SK-N-SH treated with all-trans-retinoic acid at 6 μM for 48 hours (cell line): ENCODE measurements around the gene SOX6.

Source experiments
- ATAC-seq: fragments of 200-7000 bp; cut with Tn5 transposase; 3 replicates; pipeline ENCODE4 v1.9.1; 2020; ENCODE audit warnings: mild to moderate bottlenecking, moderate library complexity
- ARNTL ChIP-seq: fragments of 450-650 bp; formaldehyde crosslinking; IDR thresholded peaks from 2 replicates; pipeline ENCODE4 v1.5.0; 2020; ENCODE audit warnings: low read depth, mild to moderate bottlenecking, moderate library complexity, borderline replicate concordance
- BACH2 ChIP-seq: fragments of 250-450 bp; sonication (Bioruptor Pico); IDR thresholded peaks from 2 replicates; pipeline ENCODE4 v1.9.0; 2021; ENCODE audit warnings: mild to moderate bottlenecking, borderline replicate concordance
- CREB5 ChIP-seq: fragments of 250-450 bp; sonication (Bioruptor Pico); IDR thresholded peaks from 2 replicates; pipeline ENCODE4 v1.5.1; 2020; ENCODE audit warnings: low read depth, mild to moderate bottlenecking, moderate library complexity
- CSDC2 ChIP-seq: fragments of 250-450 bp; sonication (Bioruptor Pico); IDR thresholded peaks from 2 replicates; pipeline ENCODE4 v1.5.0; 2020; ENCODE audit warnings: mild to moderate bottlenecking, moderate library complexity
- CSRNP3 ChIP-seq: fragments of 250-450 bp; sonication (Bioruptor Pico); IDR thresholded peaks from 2 replicates; pipeline ENCODE4 v1.5.1; 2021; ENCODE audit warnings: mild to moderate bottlenecking, moderate library complexity
- ESRRG ChIP-seq: fragments of 250-450 bp; sonication (Bioruptor Pico); IDR thresholded peaks from 2 replicates; pipeline ENCODE4 v1.6.1; 2021; ENCODE audit warnings: mild to moderate bottlenecking
- GLIS3 ChIP-seq: fragments of 250-450 bp; sonication (Bioruptor Pico); IDR thresholded peaks from 2 replicates; pipeline ENCODE4 v1.5.0; 2020; ENCODE audit warnings: mild to moderate bottlenecking, moderate library complexity
- ISL1 ChIP-seq: fragments of 250-450 bp; sonication (Bioruptor Pico); IDR thresholded peaks from 2 replicates; pipeline ENCODE4 v2.1.2; 2022; ENCODE audit warnings: mild to moderate bottlenecking, moderate library complexity
- OSR1 ChIP-seq: fragments of 250-450 bp; sonication (Bioruptor Pico); IDR thresholded peaks from 2 replicates; pipeline ENCODE4 v1.8.0; 2022; ENCODE audit warnings: moderate library complexity, mild to moderate bottlenecking, inconsistent platforms
- PATZ1 ChIP-seq: fragments of 250-450 bp; sonication (Bioruptor Pico); IDR thresholded peaks from 2 replicates; pipeline ENCODE4 v1.8.0; 2020; ENCODE audit warnings: mild to moderate bottlenecking, moderate library complexity, borderline replicate concordance
- POU6F1 ChIP-seq: fragments of 250-450 bp; sonication (Bioruptor Pico); IDR thresholded peaks from 2 replicates; pipeline ENCODE4 v1.8.0; 2021; ENCODE audit warnings: low read depth, mild to moderate bottlenecking, moderate library complexity, borderline replicate concordance
- PPARA ChIP-seq: fragments of 250-450 bp; sonication (Bioruptor Pico); IDR thresholded peaks from 2 replicates; pipeline ENCODE4 v1.5.0; 2020; ENCODE audit warnings: mild to moderate bottlenecking, borderline replicate concordance
- RARB ChIP-seq: fragments of 250-450 bp; sonication (Bioruptor Pico); IDR thresholded peaks from 2 replicates; pipeline ENCODE4 v1.8.0; 2021; ENCODE audit warnings: mild to moderate bottlenecking, moderate library complexity
- SNAI2 ChIP-seq: fragments of 250-450 bp; sonication (Bioruptor Pico); IDR thresholded peaks from 2 replicates; pipeline ENCODE4 v1.5.0; 2020; ENCODE audit warnings: mild to moderate bottlenecking, moderate library complexity
- TCF4 ChIP-seq: fragments of 250-450 bp; sonication (Bioruptor Pico); IDR thresholded peaks from 2 replicates; pipeline ENCODE4 v1.8.0; 2021; ENCODE audit warnings: mild to moderate bottlenecking, moderate library complexity, borderline replicate concordance
- TOX ChIP-seq: fragments of 250-450 bp; sonication (Bioruptor Pico); IDR thresholded peaks from 2 replicates; pipeline ENCODE4 v1.8.0; 2021; ENCODE audit warnings: mild to moderate bottlenecking, moderate library complexity, borderline replicate concordance
- TSHZ2 ChIP-seq: fragments of 250-450 bp; sonication (Bioruptor Pico); IDR thresholded peaks from 2 replicates; pipeline ENCODE4 v1.5.0; 2020; ENCODE audit warnings: mild to moderate bottlenecking, moderate library complexity
- ZFP3 ChIP-seq: fragments of 250-450 bp; sonication (Bioruptor Pico); IDR thresholded peaks from 2 replicates; pipeline ENCODE4 v1.5.0; 2020; ENCODE audit warnings: mild to moderate bottlenecking, moderate library complexity
- ZFP30 ChIP-seq: fragments of 450-650 bp; formaldehyde crosslinking; IDR thresholded peaks from 2 replicates; pipeline ENCODE4 v1.5.0; 2022; ENCODE audit warnings: mild to moderate bottlenecking, moderate library complexity
- ZNF565 ChIP-seq: fragments of 450-650 bp; formaldehyde crosslinking; conservative IDR thresholded peaks from 2 replicates; pipeline ENCODE4 v1.5.0; 2020; ENCODE audit warnings: low read depth, mild to moderate bottlenecking, moderate library complexity
- ZNF70 ChIP-seq: fragments of 450-650 bp; formaldehyde crosslinking; IDR thresholded peaks from 2 replicates; pipeline ENCODE4 v1.5.0; 2020; ENCODE audit warnings: mild to moderate bottlenecking, moderate library complexity
- ZNF8 ChIP-seq: fragments of 450-650 bp; formaldehyde crosslinking; IDR thresholded peaks from 2 replicates; pipeline ENCODE4 v1.5.0; 2020; ENCODE audit warnings: mild to moderate bottlenecking, moderate library complexity

Gene SOX6

GRCh38 chr11:15936011-15936410, 420.3 kb downstream of the SOX6 start:
- TF ChIP-seq RARB (CRISPR knock-in tag) = no peak
- no peak for TF ChIP-seq POU6F1
- TF ChIP-seq ESRRG (CRISPR knock-in tag) = no peak
- TF ChIP-seq CSRNP3 (CRISPR knock-in tag) = no peak
- no peak for TF ChIP-seq ZNF8 (CRISPR knock-in tag)
- TF ChIP-seq GLIS3 (CRISPR knock-in tag) = no peak
- TF ChIP-seq CSDC2 (CRISPR knock-in tag) = no peak
- TF ChIP-seq CREB5 (CRISPR knock-in tag) = no peak
- no peak for TF ChIP-seq BACH2
- no peak for TF ChIP-seq SNAI2
- no peak for TF ChIP-seq TOX (CRISPR knock-in tag)
- TF ChIP-seq TCF4 (CRISPR knock-in tag) = no peak
- TF ChIP-seq OSR1 (CRISPR knock-in tag) = no peak
- TF ChIP-seq ZFP30 (CRISPR knock-in tag) = no peak
- TF ChIP-seq ARNTL (CRISPR knock-in tag) = no peak
- TF ChIP-seq TSHZ2 = no peak
- TF ChIP-seq ISL1 (CRISPR knock-in tag) = no peak
- no peak for TF ChIP-seq ZFP3 (CRISPR knock-in tag)
- no peak for TF ChIP-seq ZNF70 (CRISPR knock-in tag)
- no peak for TF ChIP-seq ZNF565 (CRISPR knock-in tag)
- ATAC-seq = no peak

GRCh38 chr11:15935373-15935772, 421.0 kb downstream of the SOX6 start:
- no peak for ATAC-seq
- TF ChIP-seq PPARA (CRISPR knock-in tag) (no peak), BACH2 (no peak), PATZ1 (CRISPR knock-in tag) (no peak), CREB5 (CRISPR knock-in tag) (no peak), OSR1 (CRISPR knock-in tag) (no peak), ARNTL (CRISPR knock-in tag) (no peak), ZNF565 (CRISPR knock-in tag) (no peak), ZFP3 (CRISPR knock-in tag) (no peak), CSDC2 (CRISPR knock-in tag) (no peak), ESRRG (CRISPR knock-in tag) (no peak), ZNF8 (CRISPR knock-in tag) (no peak), POU6F1 (no peak)
- TF ChIP-seq, all 23 proteins: peak for 0
